Spleen (tissue), 7 donors: ENCODE data around the gene PRKCZ.

Source experiments
- CTCF ChIP-seq, 11 experiments: fragments of 200-600 bp in 7 of 11; fragments of 450-650 bp in 4 of 11; sonication (generic) in 4 of 11; IDR thresholded peaks in 8 of 11; conservative IDR thresholded peaks in 3 of 11; 1 replicate in 7 of 11; 2 replicates in 4 of 11; pipeline versions ENCODE4 v1.4.0 to v1.8.0; 2016 to 2021; ENCODE audit warnings: antibody characterized with exemption in 11 of 11, inconsistent platforms in 4 of 11, mild to moderate bottlenecking in 1 of 11
- POLR2A ChIP-seq, 3 donors: fragments of 450-650 bp; IDR thresholded peaks; one replicate each; pipeline ENCODE4 v1.5.1; 2017; ENCODE audit warnings: antibody characterized with exemption in 3 of 3, mild to moderate bottlenecking in 1 of 3
- donor health status: DM: no; HTN: no; CAD: no; lungs with moderate emphysema.
- donor health status: DM: no; HTN: no; CAD: no.
- donor health status: DM: no; HTN: no; CAD: no.

- no peak for TF ChIP-seq CTCF (IDR thresholded peaks at IDR 0.05 in 8 of 11, conservative IDR thresholded peaks at IDR 0.05 in 3 of 11)
- TF ChIP-seq POLR2A (IDR thresholded peaks at IDR 0.05) = no peak
Observed at GRCh38 chr1:2180297-2181245, 130.4 kb downstream of the PRKCZ start.
